Stomach (tissue), 9 donors: ENCODE measurements around the gene SLC1A1. TPM values are rescaled to one million over a fixed set of nuclear protein-coding genes. Genes with fewer than 3 reads are reported as not detected.

Source experiments
- DNase-seq, 2 donors: peaks; one replicate each; pipeline versions ENCODE4 v3.0.0 to v3.0.0-alpha.2; 2013 to 2019
- H3K27ac ChIP-seq, 5 donors: fragments of 200-600 bp in 4 of 5; sonication (generic) in 4 of 5; one replicate each; pipeline ENCODE4 v1.5.1; 2013 to 2019; ENCODE audit warnings: mild to moderate bottlenecking in 1 of 5, moderate library complexity in 1 of 5
- H3K27me3 ChIP-seq, 3 donors: fragments of 200-600 bp; sonication (generic); one replicate each; pipeline ENCODE4 v1.5.1; 2017 to 2019; ENCODE audit warnings: mixed run types in 1 of 3
- H3K36me3 ChIP-seq, 4 donors: fragments of 200-600 bp; sonication (generic); 1 replicate in 3 of 4; 2 replicates in 1 of 4; pipeline ENCODE4 v1.5.1; 2016 to 2019
- H3K4me1 ChIP-seq, 4 donors: fragments of 200-600 bp; sonication (generic); one replicate each; pipeline ENCODE4 v1.5.1; 2016 to 2019
- H3K4me3 ChIP-seq, 4 donors: fragments of 200-600 bp; sonication (generic) in 3 of 4; one replicate each; pipeline ENCODE4 v1.5.1; 2016 to 2019; ENCODE audit warnings: mild to moderate bottlenecking in 1 of 4
- H3K9me3 ChIP-seq, 4 donors: fragments of 200-600 bp; sonication (generic); one replicate each; pipeline ENCODE4 v1.5.1; 2016 to 2019
- EP300 ChIP-seq: sonication (generic); formaldehyde crosslinking; IDR thresholded peaks from one replicate; pipeline ENCODE4 v1.6.1; 2017; ENCODE audit warnings: antibody characterized with exemption
- POLR2A ChIP-seq, 4 donors: fragments of 450-650 bp; IDR thresholded peaks; one replicate each; pipeline ENCODE4 v1.6.1; 2016; ENCODE audit warnings: antibody characterized with exemption in 4 of 4, control low read depth in 2 of 4, mild to moderate bottlenecking in 1 of 4, moderate library complexity in 1 of 4
- POLR2AphosphoS5 ChIP-seq, 3 donors: sonication (generic); formaldehyde crosslinking; IDR thresholded peaks; one replicate each; pipeline ENCODE4 v1.6.1; 2016; ENCODE audit warnings: antibody characterized with exemption in 3 of 3
- WGBS, 5 donors: extraction: QIAGEN DNeasy Blood & Tissue Kit in 3 of 5; methylation state at CpG; one replicate each; pipeline versions ENCODE4 v1.1.5 to v1.1.7; 2013 to 2018; 5-methylcytosine and 5-hydroxymethylcytosine counted together
- intact Hi-C: fragments of 100-400 bp; cut with DNase I; formaldehyde crosslinking; loops from one replicate; pipeline ENCODE4 v1.15.1; 2023; ENCODE audit warnings: low total_unique reads
- polyA plus RNA-seq, 3 donors: library from polyadenylated mRNA; stranded (reverse); fragments of 200-250 nt; gene quantifications; one replicate each; pipeline ENCODE4 v1.2.3, GENCODE V29; 2013
- total RNA-seq, 5 donors: library from RNA; depleted of rRNA; stranded (reverse); fragments of >200 nt; gene quantifications; one replicate each; pipeline versions ENCODE4 v1.1.0 to v1.2.3, GENCODE V29; 2014 to 2016
- TF ChIP-seq, protein P1 (sequence below), 7 experiments: fragments of 450-650 bp in 4 of 7; fragments of 200-600 bp in 3 of 7; sonication (generic) in 3 of 7; IDR thresholded peaks; one replicate each; pipeline ENCODE4 v1.5.1; 2016 to 2019; ENCODE audit warnings: antibody characterized with exemption in 7 of 7, control low read depth in 2 of 7, mild to moderate bottlenecking in 1 of 7
- donor health status: healthy with polysubstance abuse.
- donor health status: Bipolar disorder and iron deficiency.
- donor health status: healthy.

Gene SLC1A1
- total and polyA plus RNA-seq, 8 donors: 0.58 to 13.3 (median 2.7) TPM; not detected in 1

DNA sequence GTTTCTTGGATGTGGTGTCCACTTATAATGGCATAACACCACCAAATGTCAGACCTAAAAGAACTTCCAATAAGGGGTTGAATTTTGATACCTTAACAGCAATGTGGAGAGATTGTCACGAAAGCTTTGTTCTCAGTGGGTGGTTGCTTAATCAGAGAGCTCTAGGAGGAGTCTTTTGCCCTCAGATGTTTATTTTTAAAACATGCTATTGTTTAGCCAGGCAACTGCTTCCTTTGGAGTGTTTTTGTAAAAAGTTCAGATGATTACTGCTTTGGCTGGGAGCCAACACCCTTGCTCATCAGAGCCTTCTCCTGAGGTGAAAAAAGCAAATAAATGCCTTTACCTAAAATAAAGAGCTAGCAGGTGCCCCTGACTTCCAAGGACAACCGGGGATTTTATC lies 65.0 kb downstream of the SLC1A1 start:
- H3K27me3 ChIP-seq: no peaks in the 10 kb centered on the region
- WGBS, 5 donors: 40 to 58% (median 55%) methylated on average over 2 of the region's 2 CpGs
- TF ChIP-seq EP300 (no peak), POLR2AphosphoS5 (IDR thresholded peaks at IDR 0.05) (no peak), POLR2A (IDR thresholded peaks at IDR 0.05) (no peak)
- TF ChIP-seq, protein P1, sequence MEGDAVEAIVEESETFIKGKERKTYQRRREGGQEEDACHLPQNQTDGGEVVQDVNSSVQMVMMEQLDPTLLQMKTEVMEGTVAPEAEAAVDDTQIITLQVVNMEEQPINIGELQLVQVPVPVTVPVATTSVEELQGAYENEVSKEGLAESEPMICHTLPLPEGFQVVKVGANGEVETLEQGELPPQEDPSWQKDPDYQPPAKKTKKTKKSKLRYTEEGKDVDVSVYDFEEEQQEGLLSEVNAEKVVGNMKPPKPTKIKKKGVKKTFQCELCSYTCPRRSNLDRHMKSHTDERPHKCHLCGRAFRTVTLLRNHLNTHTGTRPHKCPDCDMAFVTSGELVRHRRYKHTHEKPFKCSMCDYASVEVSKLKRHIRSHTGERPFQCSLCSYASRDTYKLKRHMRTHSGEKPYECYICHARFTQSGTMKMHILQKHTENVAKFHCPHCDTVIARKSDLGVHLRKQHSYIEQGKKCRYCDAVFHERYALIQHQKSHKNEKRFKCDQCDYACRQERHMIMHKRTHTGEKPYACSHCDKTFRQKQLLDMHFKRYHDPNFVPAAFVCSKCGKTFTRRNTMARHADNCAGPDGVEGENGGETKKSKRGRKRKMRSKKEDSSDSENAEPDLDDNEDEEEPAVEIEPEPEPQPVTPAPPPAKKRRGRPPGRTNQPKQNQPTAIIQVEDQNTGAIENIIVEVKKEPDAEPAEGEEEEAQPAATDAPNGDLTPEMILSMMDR (IDR thresholded peaks at IDR 0.05): no peak
- H3K27ac ChIP-seq: no peak overlapping the region
- no peak overlapping the region for H3K4me3 ChIP-seq
- H3K4me1 ChIP-seq: peaks cover 3 to 33% (median 17%) of the 10 kb centered on the region in 4 donors
- intact Hi-C loops: no loop called here
- DNase-seq: peak in 1 of 2 donors; percentile 29
- H3K36me3 ChIP-seq: no peaks in the 10 kb centered on the region
- no peaks in the 10 kb centered on the region for H3K9me3 ChIP-seq

DNA sequence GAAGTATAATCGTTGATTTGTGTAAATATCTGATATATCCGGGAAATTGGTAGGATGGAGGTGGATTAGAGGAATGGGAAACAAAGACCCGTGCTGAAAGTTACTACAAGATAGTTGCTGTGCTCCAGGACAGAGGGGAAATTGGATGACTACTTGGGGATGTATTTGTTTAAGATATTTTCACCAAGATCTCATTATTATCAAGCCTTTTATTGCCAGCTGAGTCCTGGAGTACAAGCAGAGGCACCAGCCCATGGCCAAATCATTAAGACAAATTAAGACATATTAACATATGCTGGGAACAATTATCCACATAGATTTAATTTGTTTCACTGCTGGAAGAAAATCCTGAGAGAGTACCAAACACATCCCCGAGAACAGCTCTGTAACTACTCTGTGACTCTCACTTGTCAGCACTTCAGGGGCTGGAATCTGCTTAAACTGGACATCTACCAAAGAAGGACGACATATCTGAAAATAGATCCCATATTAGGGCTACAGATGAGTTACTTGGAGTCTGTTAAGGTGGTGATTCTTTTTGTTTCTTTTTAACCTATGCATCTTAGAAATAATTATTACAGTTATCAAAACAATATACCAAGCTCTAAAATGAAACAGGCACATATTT lies 68.2 kb downstream of the SLC1A1 start:
- Histone ChIP-seq H3K27me3 (no peaks in the 10 kb centered on the region), H3K36me3 (no peaks in the 10 kb centered on the region), H3K9me3 (no peaks in the 10 kb centered on the region), H3K4me1 (peaks cover 0 to 9% (median 0%) of the 10 kb centered on the region in 4 donors), H3K4me3 (no peak overlapping the region), H3K27ac (no peak overlapping the region)
- 80 to 87% (median 84%) methylated on average over 5 of the region's 5 CpGs for WGBS, 5 donors
- TF ChIP-seq, protein P1 (IDR thresholded peaks at IDR 0.05): no peak
- TF ChIP-seq POLR2A (IDR thresholded peaks at IDR 0.05) (no peak), POLR2AphosphoS5 (IDR thresholded peaks at IDR 0.05) (no peak), EP300 (no peak)
- DNase-seq: no peak
- intact Hi-C loops: no loop called here

DNA sequence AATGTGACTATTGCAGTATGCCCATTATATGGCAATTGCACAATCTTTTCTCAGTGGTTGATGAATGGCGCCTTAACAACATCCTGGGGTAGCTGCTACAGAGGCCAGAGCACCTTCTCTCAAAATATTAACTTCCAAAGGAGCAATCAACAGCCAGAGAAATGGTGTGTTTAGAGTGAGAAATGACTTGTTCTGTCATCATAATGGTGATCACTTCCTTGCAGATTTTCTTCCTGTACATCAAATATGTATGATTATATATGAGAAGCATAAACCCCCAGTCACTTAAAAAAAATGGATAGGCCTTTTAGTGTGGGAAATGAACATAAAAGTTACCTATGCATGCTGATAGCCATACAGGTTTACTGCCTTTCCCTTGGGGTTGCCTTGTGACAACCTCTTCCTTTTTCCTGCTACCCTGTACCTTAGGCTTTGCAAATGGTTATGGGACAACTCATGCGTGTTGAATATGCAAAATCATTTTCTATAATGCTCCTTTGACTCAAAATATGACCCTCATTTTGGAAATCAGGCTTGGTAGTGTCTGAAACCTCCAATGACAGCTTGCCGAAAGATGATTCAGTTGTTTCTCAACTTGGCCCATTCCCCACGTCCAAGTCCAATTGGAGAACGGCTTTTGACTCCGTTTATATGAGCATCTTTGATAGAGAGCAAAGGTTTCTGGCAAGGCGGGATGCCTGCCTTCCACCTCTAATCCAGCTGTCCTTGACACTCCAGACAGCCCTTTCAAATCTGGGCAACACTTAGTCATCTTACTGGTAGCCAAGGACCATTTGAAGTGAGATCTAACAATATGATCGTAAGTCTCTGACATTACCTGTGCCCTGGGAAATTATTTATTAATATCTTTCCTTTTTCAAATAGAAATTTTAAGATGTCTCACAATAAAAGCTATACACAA lies 69.3 kb downstream of the SLC1A1 start:
- no peak for DNase-seq
- no peak for TF ChIP-seq POLR2A (IDR thresholded peaks at IDR 0.05)
- TF ChIP-seq, protein P1 (IDR thresholded peaks at IDR 0.05): no peak
- TF ChIP-seq POLR2AphosphoS5 (IDR thresholded peaks at IDR 0.05): no peak
- TF ChIP-seq EP300: no peak
- Histone ChIP-seq H3K27me3 (no peaks in the 10 kb centered on the region), H3K36me3 (peaks cover 0 to 4% (median 0%) of the 10 kb centered on the region in 4 donors), H3K4me3 (no peak overlapping the region), H3K9me3 (no peaks in the 10 kb centered on the region), H3K4me1 (no peaks in the 10 kb centered on the region), H3K27ac (no peak overlapping the region)
- 69 to 92% (median 85%) methylated on average over 8 of the region's 8 CpGs for WGBS, 5 donors
- intact Hi-C loops: no loop called here

DNA sequence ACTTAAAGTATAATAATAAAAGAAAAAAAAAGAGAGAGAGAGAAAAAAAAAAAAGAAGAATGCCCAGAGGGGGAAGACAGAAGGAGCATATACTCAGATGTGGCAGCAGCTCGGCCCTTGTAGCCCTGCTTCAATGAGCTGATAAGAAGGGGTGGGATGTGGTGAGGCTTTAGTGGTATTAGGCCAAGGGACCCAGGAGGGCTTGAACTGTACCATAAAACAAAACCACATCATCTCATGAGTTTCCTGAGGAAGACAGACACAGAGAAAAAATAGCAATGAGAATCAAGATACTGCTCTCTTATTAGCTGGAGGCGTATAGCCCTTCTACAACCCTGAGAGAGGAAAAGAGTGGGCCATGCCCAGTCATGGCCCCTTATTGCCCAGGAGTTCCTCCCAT lies 72.8 kb downstream of the SLC1A1 start:
- TF ChIP-seq POLR2A (IDR thresholded peaks at IDR 0.05): no peak
- TF ChIP-seq, protein P1 (IDR thresholded peaks at IDR 0.05): no peak
- no peak for TF ChIP-seq EP300
- TF ChIP-seq POLR2AphosphoS5 (IDR thresholded peaks at IDR 0.05): no peak
- H3K27me3 ChIP-seq: no peaks in the 10 kb centered on the region
- H3K27ac ChIP-seq: no peak overlapping the region
- H3K4me3 ChIP-seq: no peak overlapping the region
- H3K4me1 ChIP-seq: no peaks in the 10 kb centered on the region
- peaks cover 0 to 16% (median 0%) of the 10 kb centered on the region in 4 donors for H3K36me3 ChIP-seq
- WGBS, 5 donors: 70 to 90% (median 82%) methylated on average over 2 of the region's 2 CpGs
- no peak for DNase-seq
- intact Hi-C loops: no loop called here
- H3K9me3 ChIP-seq: no peaks in the 10 kb centered on the region
